Vagina (tissue), 2 donors: Measurements from ENCODE around the gene ELAVL3.

Experiments
- CTCF ChIP-seq, 3 experiments: fragments of 450-650 bp in 2 of 3; fragments of 200-600 bp in 1 of 3; sonication (generic) in 1 of 3; IDR thresholded peaks; one replicate each; pipeline ENCODE4 v1.5.1; 2017 to 2019; ENCODE audit warnings: antibody characterized with exemption in 3 of 3, mild to moderate bottlenecking in 2 of 3, moderate library complexity in 2 of 3
- POLR2A ChIP-seq, 2 donors: fragments of 450-650 bp; IDR thresholded peaks; one replicate each; pipeline ENCODE4 v1.6.1; 2017; ENCODE audit warnings: antibody characterized with exemption in 2 of 2, mild to moderate bottlenecking in 2 of 2, moderate library complexity in 2 of 2

- TF ChIP-seq POLR2A (IDR thresholded peaks at IDR 0.05) (no peak), CTCF (IDR thresholded peaks at IDR 0.05) (no peak)
Observed at GRCh38 chr19:11486661-11487503, 6.0 kb upstream of the ELAVL3 start.
